ENCODE results near the gene IL17RB.

GRCh38 chr3:53813229-53813628 lies 33.1 kb upstream of the IL17RB start:
- TF ChIP-seq CTCF (IDR thresholded peaks at IDR 0.05): peak in 2 of 12 donors; percentile 10 to 16
- TF ChIP-seq POLR2A (IDR thresholded peaks at IDR 0.05): no peak
